HG02588 (cell line): ENCODE measurements around the gene NUDT6.

Experiments
- ATAC-seq: cut with Tn5 transposase; IDR thresholded peaks from one replicate; pipeline ENCODE4 v1.9.1; 2021; ENCODE audit warnings: mild to moderate bottlenecking, moderate library complexity; ENCODE audit not compliant: unreplicated experiment

NUDT6 gene

DNA sequence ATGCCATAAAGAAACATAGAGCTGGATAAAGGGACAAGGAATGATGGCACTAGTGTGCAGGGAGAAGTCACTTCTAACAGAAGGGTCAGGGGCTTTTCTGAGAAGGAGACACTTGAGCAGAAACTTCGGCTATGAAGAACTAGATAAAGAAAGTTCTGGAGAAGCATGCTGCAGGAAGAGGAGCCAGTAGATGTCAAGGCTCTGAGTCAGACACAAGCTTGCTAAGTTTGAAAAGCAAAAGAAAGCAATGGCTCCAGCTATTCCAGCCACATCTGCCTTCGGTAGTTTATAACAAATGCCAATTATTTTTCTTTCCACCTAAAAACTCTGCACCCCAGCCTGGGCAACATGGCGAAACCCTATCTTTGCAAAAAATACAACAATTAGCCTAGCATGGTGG lies 7.5 kb downstream of the NUDT6 start:
- ATAC-seq = no peak

DNA sequence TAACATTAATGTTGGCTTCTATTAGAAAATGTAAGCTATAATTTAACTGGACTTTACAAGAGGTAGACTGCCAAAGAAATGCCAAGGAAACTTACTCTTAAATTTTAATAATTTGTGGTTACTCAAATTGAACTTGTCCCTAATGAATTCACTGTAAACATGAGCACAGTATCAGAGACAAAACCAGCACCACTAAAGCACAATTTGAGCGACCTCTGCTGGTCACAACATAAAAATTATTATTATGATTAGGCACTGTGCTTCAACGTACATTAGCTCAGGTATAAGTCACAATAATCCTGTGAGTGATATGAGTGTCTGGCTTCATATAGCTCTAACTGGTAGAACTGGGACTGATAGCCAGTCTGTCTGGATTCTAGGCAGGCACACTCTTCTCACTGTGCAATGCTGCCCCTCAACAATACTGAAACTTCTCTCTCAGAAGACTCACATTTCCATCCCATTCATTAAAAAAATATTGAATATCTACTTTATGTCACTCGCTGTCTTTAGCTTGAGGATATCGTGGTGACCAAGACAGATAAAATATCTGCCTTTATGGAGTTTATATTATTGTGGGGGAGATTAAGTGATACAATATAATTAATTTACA lies 8.0 kb downstream of the NUDT6 start:
- peak; percentile 89 for ATAC-seq

DNA sequence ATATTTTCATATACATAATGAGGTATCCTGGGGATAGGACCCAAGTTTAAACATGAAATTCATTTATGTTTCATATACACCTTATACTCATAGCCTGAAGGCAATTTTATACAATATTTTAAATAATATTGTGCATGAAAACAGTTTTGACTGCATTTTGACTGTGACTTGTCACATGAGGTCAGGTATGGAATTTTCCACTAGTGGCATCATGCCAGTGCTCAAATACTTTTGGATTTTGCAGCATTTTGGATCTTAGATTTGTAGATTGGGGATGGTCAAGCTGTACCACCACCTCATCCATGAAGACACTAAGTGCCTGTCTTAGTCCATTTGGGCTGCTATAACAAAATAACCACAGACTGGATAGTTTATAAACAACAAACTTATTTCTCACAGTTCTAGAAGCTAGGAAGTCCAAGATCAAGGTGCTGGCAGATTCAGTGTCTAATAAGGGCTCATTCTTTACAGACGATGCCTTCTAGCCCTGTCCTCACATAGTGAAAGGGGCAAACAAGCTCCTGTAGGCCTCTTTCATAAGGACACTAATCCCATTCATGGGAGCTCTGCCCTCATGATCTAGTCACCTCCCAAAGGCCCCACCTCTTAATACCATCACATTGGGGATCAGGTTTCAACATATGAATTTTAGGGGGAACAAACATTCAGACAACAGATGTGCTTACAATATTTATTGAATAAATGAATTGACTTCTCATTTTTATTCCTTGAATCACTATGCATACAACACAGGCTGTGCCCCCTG lies 9.4 kb downstream of the NUDT6 start:
- no peak for ATAC-seq

DNA sequence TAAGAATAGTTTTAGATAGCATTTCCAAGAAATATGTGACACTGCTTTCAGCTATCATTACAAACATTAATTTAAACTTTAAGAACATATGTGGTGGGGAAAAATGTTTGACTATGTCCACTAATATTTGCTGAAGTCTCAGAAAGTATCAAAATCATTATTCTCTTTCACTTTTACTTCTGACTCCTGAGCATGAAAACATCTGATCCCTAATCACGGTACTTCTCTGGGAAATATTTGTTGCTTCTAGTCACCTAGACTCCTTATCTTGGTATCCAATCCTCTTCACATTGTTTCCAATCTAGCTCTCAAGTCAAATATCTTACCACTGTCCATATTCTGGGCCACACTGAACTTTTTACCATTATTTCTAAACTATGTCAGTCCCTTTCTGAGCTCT lies 10.8 kb downstream of the NUDT6 start:
- ATAC-seq = no peak

DNA sequence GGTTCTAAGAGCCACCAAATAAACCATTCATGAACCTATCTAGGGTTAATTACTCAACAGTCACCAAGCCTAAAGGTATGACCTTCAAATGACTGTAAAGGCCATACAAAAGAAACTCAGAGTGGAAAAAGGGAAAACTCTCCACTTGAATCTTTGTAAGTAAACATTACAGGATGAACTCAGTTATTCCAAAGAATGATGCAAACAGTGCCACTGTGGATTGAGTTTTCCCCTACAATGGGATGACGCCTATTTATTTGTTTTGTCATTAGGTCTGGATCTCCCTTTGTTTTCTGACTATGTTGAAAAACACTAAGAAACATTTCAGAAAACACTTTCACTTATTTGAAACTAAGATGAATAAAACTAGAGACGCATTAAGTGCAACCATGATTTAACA lies 12.7 kb downstream of the NUDT6 start:
- no peak for ATAC-seq

DNA sequence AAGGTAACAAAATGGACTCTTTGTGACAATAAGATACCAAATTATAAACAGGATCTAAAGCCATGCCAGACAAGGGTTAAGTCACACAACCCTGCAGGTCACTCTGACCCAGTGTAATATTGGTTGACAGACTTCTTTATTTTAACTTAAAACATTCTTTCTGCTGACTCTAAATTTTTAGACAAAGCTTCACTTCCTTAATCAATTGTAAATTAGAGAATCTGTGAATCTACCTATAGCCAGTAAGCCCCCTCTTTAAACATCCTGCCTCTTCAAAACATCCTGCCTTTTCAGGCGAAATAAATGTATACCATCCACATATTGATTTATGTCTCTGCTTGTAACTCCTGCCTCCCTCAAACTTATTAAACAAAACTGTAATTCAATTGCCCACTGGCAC lies 14.2 kb downstream of the NUDT6 start:
- no peak for ATAC-seq

DNA sequence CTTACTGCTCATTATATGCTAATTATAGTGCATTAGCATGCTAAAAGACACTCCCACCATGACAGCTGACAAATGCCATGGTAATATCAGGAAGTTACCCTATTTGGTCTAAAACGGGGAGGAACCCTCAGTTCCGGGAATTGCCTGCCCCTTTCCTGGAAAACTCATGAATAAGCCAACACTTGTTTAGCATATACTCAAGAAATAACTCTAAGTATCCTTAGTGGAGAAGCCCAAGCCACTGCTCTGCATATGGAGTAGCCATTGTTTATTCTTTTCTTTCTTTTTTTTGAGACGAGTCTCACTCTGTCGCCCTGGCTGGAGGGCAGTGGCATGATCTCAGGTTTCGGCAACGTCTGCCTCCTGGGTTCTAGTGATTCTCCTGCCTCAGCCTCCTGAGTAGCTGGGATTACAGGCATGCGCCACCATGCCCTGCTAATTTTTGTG lies 15.5 kb downstream of the NUDT6 start:
- no peak for ATAC-seq

DNA sequence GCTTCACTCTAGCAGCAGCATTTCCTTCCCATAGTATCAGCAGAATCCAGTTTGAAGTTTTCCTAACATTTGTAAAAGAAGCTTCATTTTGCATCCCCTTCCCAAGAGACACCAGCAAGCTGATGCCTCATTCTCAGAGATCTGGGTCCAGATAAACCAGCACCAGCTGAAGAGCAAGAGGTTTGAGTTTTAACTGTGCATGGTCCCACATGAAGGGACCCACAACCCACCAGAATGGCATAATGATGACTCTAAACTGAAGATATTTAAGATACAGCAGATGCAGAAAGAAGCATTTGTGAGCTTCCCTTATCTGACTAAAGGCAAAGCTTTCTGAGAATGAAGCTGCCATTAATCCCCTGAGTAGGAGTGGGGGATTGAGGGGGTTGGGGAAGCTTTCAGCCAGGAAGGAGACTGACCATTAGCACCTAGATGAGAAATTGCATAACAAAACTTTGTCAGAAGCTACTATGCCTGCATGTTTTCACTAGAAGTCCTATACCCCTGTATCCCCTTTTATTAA lies 18.6 kb downstream of the NUDT6 start:
- ATAC-seq = no peak

DNA sequence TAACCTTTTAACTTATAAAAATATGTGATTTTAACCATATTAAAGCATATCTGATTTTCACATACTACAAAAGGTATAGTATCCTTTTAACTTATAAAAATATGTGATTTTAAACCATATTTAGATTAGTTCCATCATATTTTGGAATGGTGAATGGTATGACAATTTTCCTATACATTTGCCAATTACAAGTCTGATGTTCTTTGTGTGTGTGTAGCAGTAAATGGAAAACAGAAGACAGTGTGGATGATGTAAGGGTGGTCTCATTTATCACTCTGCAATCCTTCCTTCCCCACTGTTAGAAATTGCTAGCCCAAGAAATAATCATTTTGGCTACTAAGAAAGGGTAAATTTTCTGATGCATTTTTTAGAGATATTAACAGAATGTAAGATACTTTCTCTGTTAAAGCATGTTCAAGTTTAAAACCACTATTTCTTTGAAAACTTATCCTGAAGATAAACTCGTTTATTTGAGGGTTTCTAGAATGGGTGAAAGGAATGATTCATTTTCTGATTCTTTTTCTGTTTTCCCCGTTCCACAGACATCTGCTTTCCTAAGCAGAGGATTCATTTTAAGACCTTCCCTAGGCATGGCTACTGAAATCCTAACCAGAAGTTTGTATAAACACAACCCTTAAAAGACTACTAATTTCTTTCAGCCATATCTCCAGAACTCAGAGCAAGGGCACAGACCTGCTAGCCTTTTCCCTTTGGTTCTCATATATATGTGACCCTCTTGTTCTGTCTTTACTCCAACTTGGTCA lies 21.0 kb downstream of the NUDT6 start:
- no peak for ATAC-seq

DNA sequence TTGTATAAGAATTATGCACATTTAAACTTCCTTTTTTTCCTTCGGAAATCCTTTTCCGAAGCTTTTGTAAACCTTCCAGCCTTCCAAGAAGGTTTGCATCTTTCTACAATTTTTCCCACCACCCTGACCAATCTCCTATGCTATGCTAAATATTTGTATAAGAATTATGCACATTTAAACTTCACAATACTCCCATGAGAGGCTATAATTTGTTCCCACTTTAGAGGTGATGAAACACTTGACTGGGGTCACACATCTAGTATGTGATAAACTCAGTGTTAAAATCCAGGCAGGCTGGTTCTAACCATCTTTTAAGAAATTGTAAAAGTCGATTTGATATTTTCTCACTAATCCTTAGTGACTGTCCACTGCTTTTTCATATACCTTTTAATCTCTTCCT lies 22.1 kb downstream of the NUDT6 start:
- ATAC-seq = no peak

DNA sequence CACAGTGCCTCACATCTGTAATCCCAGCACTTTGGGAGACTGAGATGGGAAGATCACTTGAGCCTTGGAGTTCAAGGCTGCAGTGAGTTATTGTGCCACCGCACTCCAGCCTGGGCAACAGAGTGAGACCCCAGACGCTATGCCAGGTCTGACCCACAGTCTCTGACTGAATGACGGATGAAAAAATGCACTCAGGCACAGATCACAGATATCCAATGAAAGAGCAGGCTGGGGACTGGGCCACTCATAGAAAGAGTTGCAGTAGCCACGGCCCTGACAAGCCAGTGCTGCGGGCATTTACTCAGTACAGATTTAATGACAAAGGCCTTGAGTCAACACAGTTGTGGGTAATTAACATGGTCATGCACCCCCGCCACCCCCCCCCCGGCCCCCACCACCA lies 22.7 kb downstream of the NUDT6 start:
- no peak for ATAC-seq

DNA sequence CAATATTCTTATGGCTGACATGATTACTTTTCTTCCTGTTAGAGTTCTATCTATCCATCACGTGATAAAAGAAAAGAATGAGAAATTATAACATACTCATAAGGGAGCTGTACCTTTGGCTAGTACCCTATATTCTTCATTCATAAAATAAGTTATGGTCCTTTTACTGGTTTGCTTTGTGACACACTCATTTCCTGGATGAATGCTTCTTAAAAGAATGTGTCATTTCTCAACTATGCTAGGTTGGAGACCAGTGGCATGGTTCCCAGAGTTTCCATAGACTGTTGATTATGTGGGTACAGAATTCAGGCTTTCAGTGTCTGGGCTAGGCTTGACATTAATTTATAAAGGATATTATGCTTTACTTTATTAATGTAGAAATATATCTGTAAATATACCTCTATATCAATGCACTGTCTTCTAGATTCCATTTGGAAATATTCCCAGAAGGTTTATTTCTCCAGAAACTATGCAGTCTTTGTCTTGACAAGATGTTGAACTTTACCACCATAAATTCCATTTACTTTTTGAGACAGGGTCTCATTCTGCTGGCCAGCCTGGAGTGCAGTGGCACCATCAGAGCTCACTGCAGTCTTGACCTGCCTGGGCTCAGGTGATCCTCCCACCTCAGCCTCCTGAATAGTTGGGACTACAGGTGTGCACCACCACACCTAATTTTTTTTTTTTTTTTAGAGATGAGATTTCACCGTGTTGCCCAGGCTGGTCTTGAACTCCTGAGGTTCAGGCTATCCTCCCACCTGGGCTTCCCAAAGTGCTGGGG lies 23.8 kb downstream of the NUDT6 start:
- no peak for ATAC-seq

DNA sequence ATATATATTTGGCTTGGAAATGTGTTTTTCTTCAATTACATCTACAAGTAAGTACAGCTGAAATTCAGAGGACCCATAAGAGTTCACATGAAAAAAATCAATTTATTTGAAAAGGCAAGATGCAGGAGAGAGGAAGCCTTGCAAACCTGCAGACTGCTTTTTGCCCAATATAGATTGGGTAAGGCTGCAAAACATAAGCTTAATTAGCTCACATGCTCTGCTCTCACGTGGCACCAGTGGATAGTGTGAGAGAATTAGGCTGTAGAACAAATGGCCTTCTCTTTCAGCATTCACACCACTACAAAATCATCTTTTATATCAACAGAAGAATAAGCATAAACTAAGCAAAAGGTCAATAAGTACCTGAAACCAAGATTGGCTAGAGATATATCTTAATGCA lies 26.1 kb downstream of the NUDT6 start:
- ATAC-seq = no peak

DNA sequence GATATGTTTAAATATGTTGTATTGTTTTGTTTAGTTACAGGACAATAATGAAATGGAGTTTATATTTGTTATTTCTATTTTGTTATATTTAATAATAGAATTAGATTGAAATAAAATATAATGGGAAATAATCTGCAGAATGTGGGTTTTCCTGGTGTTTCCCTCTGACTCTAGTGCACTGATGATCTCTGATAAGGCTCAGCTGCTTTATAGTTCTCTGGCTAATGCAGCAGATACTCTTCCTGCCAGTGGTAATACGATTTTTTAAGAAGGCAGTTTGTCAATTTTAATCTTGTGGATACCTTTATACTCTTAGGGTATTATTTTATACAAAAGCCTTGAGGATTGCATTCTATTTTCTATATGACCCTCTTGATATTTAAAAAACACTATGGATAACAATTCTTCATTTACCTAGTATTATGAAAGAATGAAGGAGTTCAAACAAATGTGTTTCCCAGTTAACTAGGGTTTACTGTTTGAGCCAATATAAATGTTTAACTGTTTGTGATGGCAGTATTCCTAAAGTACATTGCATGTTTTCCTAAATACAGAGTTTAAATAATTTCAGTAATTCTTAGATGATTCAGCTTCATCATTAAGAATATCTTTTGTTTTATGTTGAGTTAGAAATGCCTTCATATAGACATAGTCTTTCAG lies 26.9 kb downstream of the NUDT6 start:
- no peak for ATAC-seq

DNA sequence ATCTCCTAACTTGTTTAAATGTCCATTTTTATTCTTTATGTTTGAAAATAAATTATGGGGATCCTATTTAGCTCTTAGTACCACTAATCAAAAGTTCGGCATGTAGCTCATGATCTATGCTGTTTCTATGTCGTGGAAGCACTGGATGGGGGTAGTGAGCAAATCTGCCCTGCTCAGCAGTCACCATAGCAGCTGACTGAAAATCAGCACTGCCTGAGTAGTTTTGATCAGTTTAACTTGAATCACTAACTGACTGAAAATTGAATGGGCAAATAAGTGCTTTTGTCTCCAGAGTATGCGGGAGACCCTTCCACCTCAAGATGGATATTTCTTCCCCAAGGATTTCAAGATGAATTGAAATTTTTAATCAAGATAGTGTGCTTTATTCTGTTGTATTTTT lies 27.6 kb downstream of the NUDT6 start:
- no peak for ATAC-seq

DNA sequence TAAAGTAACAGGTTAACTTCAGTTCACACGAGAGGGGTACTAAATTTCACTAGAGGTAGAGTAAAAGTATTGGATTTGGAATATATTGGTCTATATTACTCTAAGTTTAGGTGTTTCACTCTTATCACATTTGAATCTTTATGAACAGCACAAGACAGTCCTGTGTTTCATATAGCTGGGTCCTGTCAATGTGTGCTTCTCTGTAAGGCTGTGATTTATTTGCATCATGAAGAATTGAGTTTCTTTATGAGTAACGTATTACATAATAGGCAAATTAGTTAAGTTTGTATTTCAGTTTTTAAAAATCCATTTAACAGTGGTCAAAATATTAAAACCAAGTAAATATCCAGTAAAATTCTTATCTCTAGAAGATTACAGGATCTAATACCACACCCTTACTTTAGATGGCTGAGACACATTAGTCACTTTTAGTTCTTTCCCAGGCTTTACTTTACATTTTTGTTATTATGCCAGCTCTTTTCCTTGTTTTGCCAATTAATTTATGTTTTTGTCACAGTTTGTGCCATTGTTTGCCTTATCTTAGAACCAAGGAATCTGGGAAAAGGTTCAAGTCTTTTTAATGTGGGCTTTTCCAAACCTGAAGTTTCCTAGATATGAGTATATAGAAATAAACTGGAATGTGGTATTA lies 32.1 kb downstream of the NUDT6 start:
- ATAC-seq = no peak

DNA sequence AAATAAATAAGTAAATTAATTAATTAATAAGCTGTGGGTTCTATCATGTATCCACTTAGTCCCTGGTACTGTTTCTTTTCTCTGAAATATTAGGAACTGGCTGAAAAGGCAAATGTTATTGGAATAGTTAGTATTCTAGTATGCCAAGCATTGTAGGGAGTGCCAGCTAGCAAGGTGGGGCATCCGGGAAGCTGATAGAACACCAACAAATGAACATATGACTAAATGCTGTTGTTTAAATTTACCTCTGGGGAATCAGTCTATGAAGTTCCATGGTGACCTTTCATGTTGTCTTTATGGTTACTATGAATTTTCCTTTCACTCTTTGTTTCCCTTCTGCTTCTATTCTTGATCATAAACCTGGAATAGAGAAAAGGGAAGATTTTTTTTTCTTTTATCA lies 32.7 kb downstream of the NUDT6 start:
- ATAC-seq = no peak

DNA sequence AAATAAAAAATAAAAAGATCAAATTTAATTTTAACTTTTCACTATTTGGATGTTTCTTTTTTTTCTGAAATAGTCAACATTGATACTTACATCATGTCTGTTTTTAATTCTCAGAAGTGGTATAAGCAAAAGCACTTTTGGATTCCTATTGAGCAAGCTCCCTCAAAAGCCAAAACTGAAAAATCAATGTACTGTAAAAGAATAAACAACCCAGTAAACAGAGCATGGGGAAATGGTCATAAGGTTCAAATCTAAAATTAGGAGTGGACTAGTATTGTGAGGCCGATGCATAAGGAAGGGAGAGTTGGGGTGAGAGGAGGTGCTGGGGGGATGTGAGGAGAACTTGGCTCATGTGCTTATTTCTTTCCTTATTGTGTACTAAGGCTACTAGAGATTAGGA lies 37.9 kb downstream of the NUDT6 start:
- ATAC-seq = no peak

DNA sequence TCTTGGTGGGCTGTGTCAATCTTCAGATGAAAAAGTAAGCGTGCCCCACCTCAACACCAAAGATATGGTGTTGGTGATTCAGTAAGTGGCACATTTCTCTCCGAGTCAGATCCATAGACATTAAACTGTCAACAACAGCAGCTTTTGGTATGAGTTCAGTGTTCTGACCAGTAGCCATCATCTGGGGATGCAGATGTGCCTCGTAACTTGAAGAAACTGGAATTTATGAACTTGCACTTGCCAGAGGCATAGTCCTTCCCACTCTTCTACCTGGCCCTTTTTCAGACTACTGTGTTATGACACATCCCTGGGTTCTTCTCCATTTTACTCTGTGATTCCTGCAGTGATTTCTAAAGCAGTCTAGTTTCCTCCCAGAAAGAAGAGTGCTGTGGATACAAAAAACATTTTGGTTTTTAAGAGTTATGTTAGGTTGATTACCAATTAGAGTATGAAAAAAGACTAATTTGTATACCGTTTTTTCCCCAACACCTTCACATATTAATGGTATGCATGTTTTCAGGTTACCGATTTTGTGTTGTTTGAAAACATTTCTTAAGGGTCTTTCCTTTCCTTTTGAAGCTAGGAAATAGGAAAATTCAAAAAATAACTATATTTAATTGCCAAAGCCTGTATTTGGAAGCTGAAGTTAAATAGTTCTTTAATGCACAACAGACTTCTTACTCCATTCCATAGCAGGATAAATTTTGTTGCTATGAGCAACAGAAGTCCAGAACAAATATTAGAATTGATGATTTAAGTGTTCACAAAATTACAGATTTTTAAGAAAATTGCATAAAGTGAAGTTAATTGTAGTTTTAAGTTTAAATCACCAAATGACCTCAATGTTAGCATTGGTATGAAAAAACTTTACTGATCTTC lies 39.3 kb downstream of the NUDT6 start:
- ATAC-seq = no peak
